Endothelial cell of umbilical vein (primary cell): ENCODE measurements around the gene TP53TG5.

Experiments
- CTCF ChIP-seq, 2 donors: IDR thresholded peaks; 1 replicate in 1 of 2; 2 replicates in 1 of 2; pipeline ENCODE4 v1.5.1; 2011; ENCODE audit warnings: low read length in 2 of 2, mild to moderate bottlenecking in 2 of 2, moderate library complexity in 2 of 2, control low read depth in 1 of 2, inconsistent platforms in 1 of 2, low read depth in 1 of 2; ENCODE audit not compliant: insufficient read depth in 1 of 2; ENCODE audit errors: extremely low read depth in 1 of 2
- EZH2 ChIP-seq: IDR thresholded peaks from 2 replicates; pipeline ENCODE4 v1.6.1; 2012; ENCODE audit warnings: borderline replicate concordance, low read depth, mild to moderate bottlenecking, moderate library complexity, low read length, inconsistent platforms; ENCODE audit not compliant: severe bottlenecking
- JUN ChIP-seq: IDR thresholded peaks from 2 replicates; pipeline ENCODE4 v1.6.1; 2011; ENCODE audit warnings: borderline replicate concordance, low read depth; ENCODE audit not compliant: insufficient read length, insufficient read depth
- MAX ChIP-seq: IDR thresholded peaks from 2 replicates; pipeline ENCODE4 v1.6.1; 2011; ENCODE audit not compliant: insufficient read depth, insufficient read length
- POLR2A ChIP-seq: IDR thresholded peaks from 2 replicates; pipeline ENCODE4 v1.6.1; 2012; ENCODE audit warnings: low read depth, mild to moderate bottlenecking, control low read depth, low read length
- POLR2AphosphoS5 ChIP-seq: IDR thresholded peaks from 2 replicates; pipeline ENCODE4 v1.6.1; 2012; ENCODE audit warnings: low read depth, mild to moderate bottlenecking, control low read depth, low read length, moderate library complexity; ENCODE audit not compliant: insufficient read depth

- TF ChIP-seq CTCF (IDR thresholded peaks at IDR 0.05; ENCODE audit: extremely low read depth in 1 of 2, insufficient read depth in 1 of 2, low read depth in 1 of 2, low read length in 2 of 2) = no peak
- TF ChIP-seq POLR2A = no peak
- no peak for TF ChIP-seq EZH2
- no peak for TF ChIP-seq POLR2AphosphoS5
- no peak for TF ChIP-seq JUN
- no peak for TF ChIP-seq MAX
Observed at GRCh38 chr20:45400346-45401031, 22.4 kb upstream of the TP53TG5 start.
